Stimulated activated CD4-positive, alpha-beta T cell treated with anti-CD3 and anti-CD28 coated beads, Interleukin-4, amount 100 ng/mL, for 24 hours (primary cell): ENCODE measurements around the gene DMXL1.

Source experiments
- DNase-seq: peaks from one replicate; pipeline ENCODE4 v3.0.0-alpha.2; 2020

The DMXL1 gene

GRCh38 chr5:119270960-119271757, 200.3 kb downstream of the DMXL1 start:
- no peak for DNase-seq

- DNase-seq, result no peak
Measured at GRCh38 chr5:119271758-119272730, 201.2 kb downstream of the DMXL1 start.

- DNase-seq, result no peak
Measured at GRCh38 chr5:119273391-119273839, 202.5 kb downstream of the DMXL1 start.

- no peak for DNase-seq
Measured at GRCh38 chr5:119274030-119274766, 203.3 kb downstream of the DMXL1 start.

GRCh38 chr5:119274767-119275130, 203.9 kb downstream of the DMXL1 start:
- DNase-seq, result peak; percentile 52

DNA sequence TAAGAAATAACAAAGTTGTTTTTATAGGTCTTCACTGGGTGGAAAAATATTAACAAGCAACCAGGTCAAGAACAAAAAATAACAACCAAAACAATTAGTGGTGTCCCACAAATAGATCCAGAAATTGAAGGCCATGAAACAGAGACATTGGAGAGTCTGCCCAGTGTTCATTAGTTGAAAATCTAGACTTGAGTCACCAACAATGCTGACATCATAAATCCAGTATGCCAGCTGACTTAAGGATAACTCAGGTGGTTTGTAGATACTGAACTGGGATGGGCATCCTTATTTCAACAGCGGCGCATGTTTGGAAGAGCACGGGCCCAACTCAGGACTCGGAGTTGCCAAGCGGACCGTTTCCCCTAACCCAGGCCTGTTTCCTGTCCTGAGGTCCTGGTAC, 204.3 kb downstream of the DMXL1 start:
- DNase-seq, result no peak

DNA sequence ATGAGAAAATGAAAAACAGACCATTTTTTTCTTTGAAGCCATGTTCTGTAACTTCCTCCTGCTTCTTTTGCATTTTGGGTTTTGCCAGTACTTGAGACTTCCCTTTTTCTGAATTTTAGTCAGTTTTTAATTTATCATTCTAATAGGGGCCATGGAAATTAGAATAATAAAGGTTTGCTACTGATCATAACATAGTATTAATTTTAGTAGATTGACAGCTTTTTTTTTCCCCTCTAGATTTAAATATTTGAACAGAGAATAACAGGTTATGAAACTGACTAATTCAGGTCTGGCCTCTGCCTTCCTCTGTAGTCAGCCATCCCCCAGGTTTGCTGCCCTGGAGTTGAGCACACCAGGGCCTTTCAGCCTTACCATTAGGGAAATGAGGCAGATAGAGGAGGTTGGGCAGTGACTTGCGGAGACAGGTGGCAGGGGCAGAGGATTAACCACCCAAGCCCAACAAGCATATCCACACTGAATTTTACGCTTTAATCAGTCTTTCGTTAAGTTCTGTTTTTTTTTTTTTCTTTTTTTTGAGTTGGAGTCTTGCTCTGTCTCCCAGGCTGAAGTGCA, 204.8 kb downstream of the DMXL1 start:
- DNase-seq, result peak; percentile 71

DNA sequence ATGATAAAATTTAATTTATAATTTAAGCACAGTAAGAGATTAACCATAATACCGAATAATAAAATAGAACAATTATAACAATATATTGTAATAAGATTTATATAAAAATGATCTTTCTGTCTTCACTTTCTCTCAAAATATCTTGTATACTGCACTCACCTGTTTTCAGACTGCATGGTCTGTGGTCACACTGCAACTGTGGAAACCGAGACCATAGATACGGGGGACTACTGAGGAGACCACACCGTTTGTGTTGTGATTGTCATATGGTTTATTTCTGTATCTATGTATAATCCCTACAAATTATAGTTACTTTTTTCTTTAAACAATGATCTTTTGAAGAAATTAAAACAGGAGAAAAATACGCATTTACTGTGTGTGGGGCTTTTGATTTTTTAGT, 206.1 kb downstream of the DMXL1 start:
- DNase-seq, result no peak

GRCh38 chr5:119279093-119279492, 208.2 kb downstream of the DMXL1 start:
- DNase-seq, result no peak

DNA sequence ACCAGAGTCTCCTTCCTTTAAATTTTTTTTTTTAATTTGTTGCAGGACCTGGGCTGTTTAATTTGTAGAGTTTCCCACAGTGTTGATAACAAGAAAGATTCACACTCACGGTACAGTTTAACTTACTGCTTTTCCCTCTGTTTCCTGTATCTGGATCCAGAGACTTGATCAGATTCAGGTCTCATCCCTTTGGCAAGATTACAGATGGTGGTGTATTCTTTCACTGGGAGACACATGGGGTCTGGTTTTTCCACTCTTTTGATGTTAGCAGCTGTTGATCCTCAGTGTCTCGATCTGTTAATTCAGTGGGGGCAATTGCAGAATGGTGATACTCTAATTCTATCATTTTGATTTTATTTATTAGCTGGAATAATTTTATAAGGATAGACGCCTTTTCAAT, 209.5 kb downstream of the DMXL1 start:
- no peak for DNase-seq

DNA sequence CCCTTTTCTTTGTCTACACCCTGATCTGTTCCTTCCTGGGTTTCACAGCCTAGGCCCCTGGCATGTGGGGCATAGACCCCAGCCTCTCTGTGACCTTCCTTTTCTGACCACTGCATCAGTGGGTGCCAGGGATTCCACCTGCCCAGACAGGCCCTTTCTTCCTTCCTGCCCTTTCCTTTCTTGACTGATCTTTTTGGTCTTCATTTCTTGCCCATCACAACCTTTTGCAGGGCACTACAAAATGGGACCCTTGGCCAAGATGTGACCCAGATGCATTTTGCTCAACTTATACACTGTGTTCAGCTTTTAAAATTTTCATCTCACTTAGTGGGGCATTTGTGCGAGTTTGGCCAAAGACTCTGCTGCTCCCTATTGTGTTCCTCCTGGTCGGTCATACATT, 211.7 kb downstream of the DMXL1 start:
- no peak for DNase-seq

GRCh38 chr5:119284031-119284430, 213.1 kb downstream of the DMXL1 start:
- DNase-seq, result no peak

GRCh38 chr5:119285070-119285916, 214.4 kb downstream of the DMXL1 start:
- no peak for DNase-seq

DNA sequence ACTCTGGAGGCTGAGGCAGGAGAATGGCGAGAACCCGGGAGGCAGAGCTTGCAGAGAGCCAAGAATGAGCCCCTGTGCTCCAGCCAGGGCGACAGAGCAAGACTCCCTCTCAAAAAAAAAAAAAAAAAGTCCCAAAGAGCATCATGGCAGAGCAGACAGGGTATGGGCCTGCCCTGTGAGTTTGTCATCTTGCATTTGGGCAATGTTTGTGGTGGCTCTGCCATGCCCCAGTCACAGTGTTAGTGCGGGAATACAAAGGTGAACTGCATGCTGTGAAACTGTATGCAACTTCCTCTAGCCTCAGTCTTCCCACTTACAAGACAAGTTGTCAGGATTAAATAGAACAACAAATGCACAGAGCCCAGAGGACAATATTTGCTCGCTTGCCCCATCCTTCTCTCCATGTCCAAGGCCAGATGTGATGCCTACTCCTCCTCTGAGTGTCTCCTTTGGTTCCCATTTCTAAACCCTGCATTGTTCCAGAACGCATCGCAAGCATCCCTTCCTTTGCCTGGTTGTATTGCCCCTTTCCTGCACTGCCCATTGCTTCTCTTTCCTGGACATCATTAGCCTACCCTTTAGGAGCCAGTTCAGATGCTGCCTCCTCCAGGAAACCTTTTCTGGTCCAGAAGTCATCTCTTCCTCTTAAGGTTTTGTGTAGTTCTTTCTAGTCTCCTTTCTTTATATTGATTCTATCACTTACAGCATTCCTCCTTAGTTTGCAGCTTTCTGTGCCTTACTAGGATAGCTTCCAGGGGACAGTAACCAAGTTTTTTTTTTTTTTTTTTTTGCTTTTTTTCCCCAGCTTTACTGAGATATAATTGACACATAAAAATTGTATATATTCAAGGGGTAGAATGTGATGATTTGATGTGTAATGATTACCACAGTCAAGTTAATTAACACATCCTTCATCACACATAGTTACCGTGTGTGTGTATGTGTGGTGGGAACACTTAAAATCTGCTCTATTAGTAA, 215.9 kb downstream of the DMXL1 start:
- no peak for DNase-seq

DNA sequence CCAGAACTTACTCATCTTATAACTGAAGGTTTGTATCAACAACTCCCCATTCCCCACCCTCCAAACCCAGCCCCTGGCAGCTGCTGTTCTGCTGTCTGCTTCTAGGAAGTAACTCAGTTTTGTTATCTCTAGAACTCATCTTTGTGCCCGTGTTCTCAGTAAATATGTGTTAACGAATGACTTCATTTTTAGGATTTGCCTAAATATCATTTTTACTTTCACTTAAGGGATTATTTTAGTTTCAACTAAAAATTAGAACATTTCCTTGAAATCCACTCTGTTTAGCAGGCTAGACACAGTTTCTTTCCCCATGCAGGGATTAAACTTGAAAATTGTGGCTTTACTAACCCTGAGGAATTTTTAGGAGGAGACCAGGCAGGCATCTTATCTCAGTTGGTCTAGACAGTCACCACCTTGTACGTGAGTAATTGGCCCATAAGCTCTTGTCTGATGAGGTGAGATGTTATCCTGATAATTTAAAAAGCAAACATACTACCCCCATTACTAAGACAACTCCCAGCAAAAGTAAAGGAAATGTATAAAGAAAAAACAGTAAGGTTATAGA, 216.7 kb downstream of the DMXL1 start:
- peak; percentile 51 for DNase-seq

- DNase-seq, result no peak
Measured at GRCh38 chr5:119288379-119289033, 217.6 kb downstream of the DMXL1 start.

DNA sequence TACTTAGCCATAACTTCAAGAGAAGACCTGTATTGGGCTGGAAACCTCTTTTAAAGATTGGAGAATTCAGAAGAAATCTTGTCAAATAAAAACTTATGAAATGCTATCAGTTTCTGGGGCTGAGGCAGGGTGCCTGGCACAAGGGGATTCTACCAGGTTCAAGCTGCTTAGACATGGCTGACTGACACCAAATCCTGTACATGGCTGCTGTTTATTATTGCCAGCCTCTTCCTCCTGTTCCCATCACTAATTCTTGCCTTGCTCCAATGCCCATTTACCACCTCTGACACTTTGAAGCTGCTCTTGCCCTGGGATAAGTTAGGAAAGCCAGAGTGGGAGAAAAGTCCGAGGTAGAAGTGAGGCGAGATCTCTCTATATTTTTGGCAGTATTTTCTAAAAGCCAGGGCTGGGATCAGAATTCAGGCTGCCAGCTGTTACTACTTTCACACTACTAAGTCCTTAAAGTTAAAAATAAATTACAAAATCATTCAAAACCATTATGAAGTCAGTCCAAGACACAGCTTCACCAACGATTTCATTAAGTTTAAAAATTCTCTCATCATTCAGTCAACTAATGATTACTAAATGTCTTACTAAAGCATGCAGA, 218.7 kb downstream of the DMXL1 start:
- DNase-seq, result no peak

- DNase-seq, result no peak
Measured at GRCh38 chr5:119290161-119290569, 219.3 kb downstream of the DMXL1 start.

DNA sequence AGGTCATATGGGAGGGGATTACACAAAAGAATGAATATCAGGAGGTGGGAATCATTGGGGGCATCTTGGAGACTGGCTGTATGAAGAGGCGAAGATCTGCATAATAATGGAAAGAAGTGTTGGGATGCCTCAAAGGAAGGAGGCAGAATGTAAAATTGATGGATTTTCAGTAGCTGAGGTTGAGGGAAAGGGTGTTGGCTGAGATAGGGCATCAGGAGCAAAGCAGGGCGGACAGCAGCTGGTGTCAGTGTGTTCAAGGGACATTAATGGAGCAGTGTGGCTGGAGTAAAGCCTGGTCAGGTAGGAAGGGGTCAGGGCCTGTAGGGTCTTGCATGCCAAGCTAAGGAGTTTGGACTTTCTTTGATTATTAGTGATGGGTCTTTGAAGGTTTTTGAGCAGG, 219.7 kb downstream of the DMXL1 start:
- DNase-seq, result no peak
